Loucy (cell line): Measurements from ENCODE around the gene SAFB2.

Experiments
- H2AFZ ChIP-seq: fragments of 200-600 bp; sonication (generic); 2 replicates; pipeline ENCODE4 v1.6.0; 2016; ENCODE audit warnings: antibody characterized with exemption, mild to moderate bottlenecking, low read length, moderate library complexity
- H3F3A ChIP-seq: fragments of 200-600 bp; 2 replicates; pipeline ENCODE4 v1.6.0; 2016; ENCODE audit warnings: antibody characterized with exemption, low read depth, mild to moderate bottlenecking
- H3K27me3 ChIP-seq: fragments of 200-600 bp; sonication (generic); 2 replicates; pipeline ENCODE4 v1.6.1; 2014; ENCODE audit warnings: low read length, mild to moderate bottlenecking; ENCODE audit not compliant: insufficient read depth, poor library complexity, severe bottlenecking
- H3K36me3 ChIP-seq: fragments of 200-600 bp; sonication (generic); 2 replicates; pipeline ENCODE4 v1.6.1; 2016; ENCODE audit warnings: low read length; ENCODE audit not compliant: insufficient read depth
- H3K4me1 ChIP-seq: fragments of 200-600 bp; sonication (generic); 2 replicates; pipeline ENCODE4 v1.5.1; 2014; ENCODE audit warnings: low read length, mild to moderate bottlenecking; ENCODE audit not compliant: insufficient read depth, poor library complexity, severe bottlenecking
- H3K4me2 ChIP-seq: fragments of 200-600 bp; sonication (generic); 2 replicates; pipeline ENCODE4 v1.6.0; 2014; ENCODE audit warnings: antibody characterized with exemption, low read length, low read depth, mild to moderate bottlenecking; ENCODE audit not compliant: poor library complexity, severe bottlenecking
- H3K4me3 ChIP-seq: fragments of 200-600 bp; sonication (generic); 2 replicates; pipeline ENCODE4 v1.5.1; 2014; ENCODE audit warnings: low read length, mild to moderate bottlenecking, mixed read lengths; ENCODE audit not compliant: poor library complexity, severe bottlenecking
- H3K79me2 ChIP-seq: fragments of 200-600 bp; sonication (generic); 2 replicates; pipeline ENCODE4 v1.6.1; 2014; ENCODE audit warnings: low read length; ENCODE audit not compliant: insufficient read depth
- H3K9ac ChIP-seq: fragments of 200-600 bp; sonication (generic); 2 replicates; pipeline ENCODE4 v1.6.0; 2014; ENCODE audit warnings: mild to moderate bottlenecking, low read depth, low read length, moderate library complexity; ENCODE audit not compliant: poor library complexity, severe bottlenecking
- H3K9me2 ChIP-seq: fragments of 200-600 bp; sonication (generic); replicated peaks from 2 replicates; pipeline ENCODE4 v1.6.1; 2016; ENCODE audit warnings: low read depth, low read length, mixed read lengths
- H3K9me3 ChIP-seq: fragments of 200-600 bp; sonication (generic); 2 replicates; pipeline ENCODE4 v1.6.1; 2014; ENCODE audit warnings: mild to moderate bottlenecking, antibody characterized with exemption, low read length, low read depth; ENCODE audit not compliant: insufficient read depth
- H4K20me1 ChIP-seq: fragments of 200-600 bp; sonication (generic); 2 replicates; pipeline ENCODE4 v1.6.0; 2014; ENCODE audit warnings: antibody characterized with exemption, low read length, mild to moderate bottlenecking; ENCODE audit not compliant: insufficient read depth, poor library complexity, severe bottlenecking
- CTCF ChIP-seq: fragments of 200-600 bp; sonication (generic); conservative IDR thresholded peaks from 2 replicates; pipeline ENCODE4 v1.5.1; 2014; ENCODE audit warnings: mild to moderate bottlenecking, antibody characterized with exemption, low read length
- EZH2phosphoT487 ChIP-seq: fragments of 200-600 bp; IDR thresholded peaks from 2 replicates; pipeline ENCODE4 v1.6.1; 2018; ENCODE audit warnings: antibody characterized with exemption, mild to moderate bottlenecking, moderate library complexity, borderline replicate concordance

Gene SAFB2

GRCh38 chr19:5541456-5541855, 81.1 kb downstream of the SAFB2 start:
- Histone ChIP-seq H3K36me3 (no peaks in the 10 kb centered on the region), H3K27me3 (no peaks in the 10 kb centered on the region)

GRCh38 chr19:5540208-5540607, 82.4 kb downstream of the SAFB2 start:
- Histone ChIP-seq H3K36me3 (no peaks in the 10 kb centered on the region), H3K4me3 (no peak overlapping the region), H3K79me2 (no peaks in the 10 kb centered on the region), H3K9ac (no peak overlapping the region), H3K27me3 (no peaks in the 10 kb centered on the region), H3K4me1 (no peaks in the 10 kb centered on the region), H2AFZ (no peak overlapping the region), H4K20me1 (no peaks in the 10 kb centered on the region), H3K9me2 (no peaks in the 10 kb centered on the region), H3F3A (no peaks in the 10 kb centered on the region), H3K4me2 (no peak overlapping the region), H3K9me3 (peaks cover 2% of the 10 kb centered on the region; the same call in 1 of the 2 replicates)
- TF ChIP-seq EZH2phosphoT487 (no peak), CTCF (no peak)

More at GRCh38 chr19:5541456-5541855, 81.1 kb downstream of the SAFB2 start:
- Histone ChIP-seq H3F3A (no peaks in the 10 kb centered on the region), H3K4me2 (no peak overlapping the region), H3K9ac (no peak overlapping the region), H3K4me1 (no peaks in the 10 kb centered on the region), H4K20me1 (no peaks in the 10 kb centered on the region), H2AFZ (no peak overlapping the region), H3K4me3 (no peak overlapping the region), H3K9me3 (no peaks in the 10 kb centered on the region), H3K79me2 (no peaks in the 10 kb centered on the region), H3K9me2 (no peaks in the 10 kb centered on the region)
- TF ChIP-seq CTCF (no peak), EZH2phosphoT487 (no peak)

GRCh38 chr19:5537870-5538269, 84.7 kb downstream of the SAFB2 start:
- no peak overlapping the region for H3K4me3 ChIP-seq
- no peak for TF ChIP-seq EZH2phosphoT487
- TF ChIP-seq CTCF = no peak
- peaks cover 9% of the 10 kb centered on the region; the same call in 1 of the 2 replicates for H3K9me3 ChIP-seq
- H3K9me2 ChIP-seq = no peaks in the 10 kb centered on the region
- no peaks in the 10 kb centered on the region for H3K79me2 ChIP-seq
- H3K9ac ChIP-seq = no peak overlapping the region
- no peaks in the 10 kb centered on the region for H3F3A ChIP-seq
- no peaks in the 10 kb centered on the region for H3K36me3 ChIP-seq
- H2AFZ ChIP-seq = no peak overlapping the region
- no peaks in the 10 kb centered on the region for H4K20me1 ChIP-seq
- no peaks in the 10 kb centered on the region for H3K27me3 ChIP-seq
- H3K4me1 ChIP-seq = no peaks in the 10 kb centered on the region
- H3K4me2 ChIP-seq = no peak overlapping the region
